Activated naive CD8-positive, alpha-beta T cell treated with anti-CD3 and anti-CD28 coated beads, Interleukin-2, amount 10 ng/mL, durations not matched to agents 7 days and 5 days (primary cell): Measurements from ENCODE around the gene HBG2. TPM values are rescaled to one million over a fixed set of nuclear protein-coding genes. Genes with fewer than 3 reads are reported as not detected.
"Not testable (repeated sequence)": the region's sequence is repeated elsewhere in the genome, so short reads cannot be mapped to it uniquely, and the experiment has no call there.

ENCODE experiments used
- ATAC-seq: fragments of 150-1000 bp; cut with Tn5 transposase; one replicate; pipeline ENCODE4 v1.10.0; 2021; ENCODE audit warnings: low read depth, moderate library complexity
- POLR2A ChIA-PET: fragments of 350-600 bp; sonication (Branson Sonifier 250); formaldehyde crosslinking; loops from one replicate; lab custom pipeline; 2021; ENCODE audit warnings: antibody characterized with exemption; lab: Charles Lee
- DNase-seq: peaks from one replicate; pipeline ENCODE4 v3.0.0; 2021
- H3K27ac Mint-ChIP-seq: one replicate; pipeline ENCODE4 v1.8.0; 2022; ENCODE audit warnings: mild to moderate bottlenecking, mixed read lengths
- H3K27me3 Mint-ChIP-seq: one replicate; pipeline ENCODE4 v1.8.0; 2022; ENCODE audit warnings: mild to moderate bottlenecking, moderate library complexity, mixed read lengths
- H3K36me3 Mint-ChIP-seq: one replicate; pipeline ENCODE4 v1.8.0; 2021; ENCODE audit warnings: mild to moderate bottlenecking, mixed read lengths
- H3K4me1 Mint-ChIP-seq: one replicate; pipeline ENCODE4 v1.8.0; 2021; ENCODE audit warnings: mixed read lengths
- H3K4me3 Mint-ChIP-seq: one replicate; pipeline ENCODE4 v1.8.0; 2022; ENCODE audit warnings: mild to moderate bottlenecking, moderate library complexity, mixed read lengths
- H3K9me3 Mint-ChIP-seq: one replicate; pipeline ENCODE4 v1.8.0; 2021; ENCODE audit warnings: mixed read lengths
- total RNA-seq, 2 experiments: library from RNA; stranded (reverse); gene quantifications; one replicate each; pipeline ENCODE4 v1.2.3, GENCODE V29; 2021

HBG2 gene
- total RNA-seq, 2 experiments from 2014 or later: not detected

DNA sequence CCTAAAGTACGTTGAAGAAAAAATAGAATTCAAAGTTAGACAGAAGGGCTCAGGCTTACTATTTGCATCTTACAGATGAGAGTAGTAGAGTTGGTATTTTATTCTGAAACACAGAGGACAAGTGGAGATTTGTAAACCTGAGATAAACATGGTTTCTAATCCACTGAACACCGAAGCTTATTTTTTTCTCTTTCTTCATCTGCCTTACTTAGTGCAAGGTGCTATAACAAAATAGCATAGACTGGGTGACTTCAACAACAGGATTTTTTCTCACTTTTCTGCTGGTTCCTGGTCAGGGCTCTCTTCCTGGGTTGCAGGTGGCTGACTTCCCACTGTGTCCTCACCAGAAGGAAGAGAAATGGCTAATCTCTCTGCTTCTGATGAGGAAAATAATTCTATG is 2.8 kb downstream of the HBG2 start:
- ATAC-seq (no peak), DNase-seq (no peak)
- Mint-ChIP-seq H3K9me3 (no peaks in the 10 kb centered on the region), H3K4me3 (no peak overlapping the region), H3K27me3 (peaks cover 4% of the 10 kb centered on the region), H3K27ac (no peak overlapping the region), H3K4me1 (no peaks in the 10 kb centered on the region), H3K36me3 (no peaks in the 10 kb centered on the region)
- POLR2A ChIA-PET: no interaction called here

- POLR2A ChIA-PET: no interaction called here
- Mint-ChIP-seq H3K9me3 (no peaks in the 10 kb centered on the region), H3K36me3 (no peaks in the 10 kb centered on the region), H3K27me3 (peaks cover 4% of the 10 kb centered on the region), H3K4me1 (no peaks in the 10 kb centered on the region), H3K4me3 (no peak overlapping the region), H3K27ac (no peak overlapping the region)
- DNase-seq: no peak
- ATAC-seq: no peak
Measured at GRCh38 chr11:5250543-5251204, 3.9 kb downstream of the HBG2 start.

GRCh38 chr11:5249807-5250396 is 4.7 kb downstream of the HBG2 start, which contains the start of gene HBG1:
Gene HBG1, minus strand, starts transcription at chr11:5249857. Its CDS starts 53 bp downstream, at chr11:5249804.
- H3K9me3 Mint-ChIP-seq, POLR2A ChIA-PET, H3K27ac Mint-ChIP-seq, H3K27me3 Mint-ChIP-seq, DNase-seq, ATAC-seq, H3K4me1 Mint-ChIP-seq, H3K4me3 Mint-ChIP-seq, H3K36me3 Mint-ChIP-seq: not testable (repeated sequence)

DNA sequence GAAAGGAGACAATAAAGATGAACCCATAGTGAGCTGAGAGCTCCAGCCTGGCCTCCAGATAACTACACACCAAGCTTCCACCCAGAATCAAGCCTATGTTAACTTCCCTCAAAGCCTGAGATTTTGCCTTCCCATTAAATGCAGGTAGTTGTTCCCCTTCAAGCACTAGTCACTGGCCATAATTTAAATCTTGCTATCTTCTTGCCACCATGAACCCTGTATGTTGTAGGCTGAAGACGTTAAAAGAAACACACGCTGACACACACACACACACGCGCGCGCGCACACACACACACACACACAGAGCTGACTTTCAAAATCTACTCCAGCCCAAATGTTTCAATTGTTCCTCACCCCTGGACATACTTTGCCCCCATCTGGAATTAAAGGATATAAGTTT is 6.1 kb downstream of the HBG2 start:
- H3K27me3 Mint-ChIP-seq, H3K36me3 Mint-ChIP-seq, DNase-seq, POLR2A ChIA-PET, H3K9me3 Mint-ChIP-seq, H3K4me3 Mint-ChIP-seq, H3K27ac Mint-ChIP-seq, H3K4me1 Mint-ChIP-seq, ATAC-seq: not testable (repeated sequence)

- POLR2A ChIA-PET: no interaction called here
- DNase-seq: no peak
- H3K36me3 Mint-ChIP-seq: no peaks in the 10 kb centered on the region
- peaks cover 4% of the 10 kb centered on the region for H3K27me3 Mint-ChIP-seq
- no peak overlapping the region for H3K4me3 Mint-ChIP-seq
- no peak overlapping the region for H3K27ac Mint-ChIP-seq
- no peaks in the 10 kb centered on the region for H3K4me1 Mint-ChIP-seq
- no peaks in the 10 kb centered on the region for H3K9me3 Mint-ChIP-seq
- no peak for ATAC-seq
Measured at GRCh38 chr11:5247472-5248192, 6.9 kb downstream of the HBG2 start.

- ATAC-seq: no peak
- H3K4me1 Mint-ChIP-seq: no peaks in the 10 kb centered on the region
- POLR2A ChIA-PET: no interaction called here
- DNase-seq: no peak
- H3K4me3 Mint-ChIP-seq: no peak overlapping the region
- H3K27me3 Mint-ChIP-seq: peaks cover 4% of the 10 kb centered on the region
- no peak overlapping the region for H3K27ac Mint-ChIP-seq
- H3K9me3 Mint-ChIP-seq: no peaks in the 10 kb centered on the region
- H3K36me3 Mint-ChIP-seq: no peaks in the 10 kb centered on the region
Measured at GRCh38 chr11:5246772-5247471, 7.7 kb downstream of the HBG2 start.

GRCh38 chr11:5245155-5245554 is 9.4 kb downstream of the HBG2 start:
- no peak overlapping the region for H3K27ac Mint-ChIP-seq
- ATAC-seq: no peak

GRCh38 chr11:5243816-5244180 is 10.8 kb downstream of the HBG2 start:
- Mint-ChIP-seq H3K9me3 (no peaks in the 10 kb centered on the region), H3K27me3 (peaks cover 3% of the 10 kb centered on the region), H3K36me3 (no peaks in the 10 kb centered on the region), H3K4me3 (no peak overlapping the region), H3K27ac (no peak overlapping the region), H3K4me1 (no peaks in the 10 kb centered on the region)
- ATAC-seq: no peak
- POLR2A ChIA-PET: no interaction called here
- DNase-seq: no peak

More at GRCh38 chr11:5245155-5245554, 9.4 kb downstream of the HBG2 start:
- Mint-ChIP-seq H3K36me3 (no peaks in the 10 kb centered on the region), H3K9me3 (no peaks in the 10 kb centered on the region), H3K4me3 (no peak overlapping the region), H3K4me1 (no peaks in the 10 kb centered on the region), H3K27me3 (peaks cover 2% of the 10 kb centered on the region)
- DNase-seq: no peak
- POLR2A ChIA-PET: no interaction called here

- Mint-ChIP-seq H3K27ac (no peak overlapping the region), H3K36me3 (no peaks in the 10 kb centered on the region), H3K9me3 (no peaks in the 10 kb centered on the region), H3K27me3 (peaks cover 3% of the 10 kb centered on the region), H3K4me1 (no peaks in the 10 kb centered on the region), H3K4me3 (no peak overlapping the region)
- no peak for ATAC-seq
- POLR2A ChIA-PET: no interaction called here
- DNase-seq: no peak
Measured at GRCh38 chr11:5242933-5243815, 11.4 kb downstream of the HBG2 start.

- no peak overlapping the region for H3K27ac Mint-ChIP-seq
- H3K4me3 Mint-ChIP-seq: no peak overlapping the region
- ATAC-seq (no peak), DNase-seq (no peak)
- POLR2A ChIA-PET: no interaction called here
- H3K36me3 Mint-ChIP-seq: no peaks in the 10 kb centered on the region
- no peaks in the 10 kb centered on the region for H3K4me1 Mint-ChIP-seq
- peaks cover 2% of the 10 kb centered on the region for H3K27me3 Mint-ChIP-seq
- no peaks in the 10 kb centered on the region for H3K9me3 Mint-ChIP-seq
Measured at GRCh38 chr11:5242208-5242607, 12.4 kb downstream of the HBG2 start.

- peaks cover 2% of the 10 kb centered on the region for H3K27me3 Mint-ChIP-seq
Measured at GRCh38 chr11:5241458-5241857, 13.1 kb downstream of the HBG2 start.

DNA sequence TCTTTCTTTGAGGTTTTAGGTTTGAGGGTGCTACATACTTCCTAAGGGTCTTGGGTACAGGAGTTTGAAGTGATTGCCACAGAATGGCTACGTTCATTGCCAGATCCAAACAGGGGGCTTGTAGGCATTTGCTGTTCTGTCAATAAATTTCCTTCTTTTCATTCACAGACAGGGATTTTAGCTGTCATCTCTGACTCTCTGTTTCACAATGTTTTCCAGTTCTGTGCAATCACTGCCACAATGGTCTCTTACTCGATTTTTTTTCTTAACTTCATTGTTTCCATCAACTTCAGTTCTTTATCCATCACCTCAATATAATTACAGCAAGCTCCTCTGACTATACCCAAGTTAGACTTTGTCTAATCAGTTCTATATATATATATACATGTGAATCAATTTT is 14.1 kb downstream of the HBG2 start:
- POLR2A ChIA-PET: no interaction called here
- Mint-ChIP-seq H3K9me3 (no peaks in the 10 kb centered on the region), H3K4me3 (no peak overlapping the region)

More at GRCh38 chr11:5241458-5241857, 13.1 kb downstream of the HBG2 start:
- Mint-ChIP-seq H3K4me1 (no peaks in the 10 kb centered on the region), H3K4me3 (no peak overlapping the region), H3K36me3 (no peaks in the 10 kb centered on the region), H3K27ac (no peak overlapping the region), H3K9me3 (no peaks in the 10 kb centered on the region)
- ATAC-seq: no peak
- POLR2A ChIA-PET: no interaction called here
- DNase-seq: no peak

DNA sequence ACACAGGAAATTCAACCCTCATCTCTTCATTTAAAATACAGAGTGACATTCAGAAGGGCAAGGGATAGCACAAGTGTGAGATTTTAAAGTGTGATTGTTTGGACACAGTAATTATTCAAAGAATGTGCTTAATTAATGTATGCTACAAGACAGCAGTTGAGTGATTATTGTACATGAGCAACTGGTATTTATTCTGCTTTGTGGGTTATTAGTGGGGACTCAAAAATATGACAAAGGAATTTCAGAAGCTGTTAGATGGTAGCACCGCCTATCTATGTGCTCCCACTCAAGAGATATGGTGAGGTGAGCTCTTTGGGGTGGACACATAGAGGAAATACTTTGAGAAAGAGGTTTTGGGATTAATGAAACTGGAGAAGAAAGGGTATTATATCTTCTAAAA is 14.5 kb downstream of the HBG2 start:
- POLR2A ChIA-PET: no interaction called here

More for the DNA sequence above, 14.1 kb downstream of the HBG2 start:
- no peak for ATAC-seq
- no peaks in the 10 kb centered on the region for H3K4me1 Mint-ChIP-seq
- H3K27me3 Mint-ChIP-seq: peaks cover 8% of the 10 kb centered on the region
- DNase-seq: no peak
- no peak overlapping the region for H3K27ac Mint-ChIP-seq
- no peaks in the 10 kb centered on the region for H3K36me3 Mint-ChIP-seq

More for the DNA sequence above, 14.5 kb downstream of the HBG2 start:
- Mint-ChIP-seq H3K4me3 (no peak overlapping the region), H3K27ac (no peak overlapping the region), H3K36me3 (no peaks in the 10 kb centered on the region), H3K27me3 (peaks cover 11% of the 10 kb centered on the region), H3K9me3 (no peaks in the 10 kb centered on the region), H3K4me1 (no peaks in the 10 kb centered on the region)
- ATAC-seq (no peak), DNase-seq (no peak)
